Astrocyte (in vitro differentiated cells and primary cell): Measurements from ENCODE around the gene OR51I1. TPM values are rescaled to one million over a fixed set of nuclear protein-coding genes. Genes with fewer than 3 reads are reported as not detected.

Experiments
- DNase-seq: peaks from one replicate; pipeline ENCODE4 v3.0.0-alpha.2; 2010; ENCODE audit warnings: low read depth
- FAIRE-seq: peaks from 2 replicates; lab custom pipeline; 2011; peaks lifted over from hg19 to GRCh38; lab: Jason Lieb, UNC
- H2AFZ ChIP-seq: 2 replicates; pipeline ENCODE4 v1.6.0; 2012; ENCODE audit warnings: low read depth, low read length, inconsistent platforms
- H3K27ac ChIP-seq: 2 replicates; pipeline ENCODE4 v1.5.1; 2011; ENCODE audit warnings: low read depth, low read length, inconsistent platforms
- H3K27me3 ChIP-seq: 2 replicates; pipeline ENCODE4 v1.6.0; 2011; ENCODE audit warnings: low read length, inconsistent platforms; ENCODE audit not compliant: insufficient read depth
- H3K36me3 ChIP-seq: 2 replicates; pipeline ENCODE4 v1.5.1; 2011; ENCODE audit warnings: low read length, inconsistent platforms; ENCODE audit not compliant: insufficient read depth
- H3K4me1 ChIP-seq: 2 replicates; pipeline ENCODE4 v1.5.1; 2011; ENCODE audit warnings: low read length, inconsistent platforms; ENCODE audit not compliant: insufficient read depth
- H3K4me2 ChIP-seq: 2 replicates; pipeline ENCODE4 v1.6.0; 2012; ENCODE audit warnings: low read length, inconsistent platforms
- H3K4me3 ChIP-seq: 2 replicates; pipeline ENCODE4 v1.5.1; 2011; ENCODE audit warnings: low read depth, mild to moderate bottlenecking, low read length, inconsistent platforms; ENCODE audit not compliant: insufficient read depth
- H3K79me2 ChIP-seq: 2 replicates; pipeline ENCODE4 v1.6.0; 2012; ENCODE audit warnings: mild to moderate bottlenecking, low read length, inconsistent platforms; ENCODE audit not compliant: insufficient read depth
- H3K9ac ChIP-seq: 2 replicates; pipeline ENCODE4 v1.6.0; 2012; ENCODE audit warnings: mild to moderate bottlenecking, low read length, inconsistent platforms
- H3K9me3 ChIP-seq: 2 replicates; pipeline ENCODE4 v1.5.1; 2012; ENCODE audit warnings: low read depth, mild to moderate bottlenecking, low read length, inconsistent platforms; ENCODE audit not compliant: insufficient read depth
- H4K20me1 ChIP-seq: 2 replicates; pipeline ENCODE4 v1.6.0; 2012; ENCODE audit warnings: low read length, inconsistent platforms; ENCODE audit not compliant: insufficient read depth
- H3K27ac Mint-ChIP-seq: one replicate; pipeline ENCODE4 v1.8.0; 2021; ENCODE audit warnings: mild to moderate bottlenecking, mixed read lengths; ENCODE audit not compliant: unreplicated experiment
- H3K27me3 Mint-ChIP-seq: one replicate; pipeline ENCODE4 v1.8.0; 2021; ENCODE audit warnings: low read depth, mixed read lengths; ENCODE audit not compliant: unreplicated experiment
- H3K36me3 Mint-ChIP-seq: one replicate; pipeline ENCODE4 v1.8.0; 2021; ENCODE audit warnings: low read depth, mixed read lengths; ENCODE audit not compliant: unreplicated experiment
- H3K4me1 Mint-ChIP-seq: one replicate; pipeline ENCODE4 v1.8.0; 2021; ENCODE audit warnings: low read depth, mixed read lengths; ENCODE audit not compliant: unreplicated experiment
- H3K4me3 Mint-ChIP-seq: one replicate; pipeline ENCODE4 v1.8.0; 2021; ENCODE audit warnings: mild to moderate bottlenecking, moderate library complexity, mixed read lengths; ENCODE audit not compliant: unreplicated experiment
- H3K9me3 Mint-ChIP-seq: one replicate; pipeline ENCODE4 v1.8.0; 2021; ENCODE audit warnings: mild to moderate bottlenecking, mixed read lengths; ENCODE audit not compliant: unreplicated experiment
- CTCF ChIP-seq: IDR thresholded peaks from 2 replicates; pipeline ENCODE4 v1.5.1; 2011; ENCODE audit warnings: low read depth, mild to moderate bottlenecking, inconsistent platforms, low read length, moderate library complexity; ENCODE audit not compliant: insufficient read depth
- EZH2 ChIP-seq: IDR thresholded peaks from 2 replicates; pipeline ENCODE4 v1.6.1; 2012; ENCODE audit warnings: mild to moderate bottlenecking, low read length, inconsistent platforms; ENCODE audit not compliant: insufficient read depth
- total RNA-seq: library from RNA; stranded (reverse); gene quantifications from 2 replicates; pipeline ENCODE4 v1.2.1, GENCODE V29; 2021

The OR51I1 gene
- total RNA-seq, 1 donor from 2014 or later, result not detected

- Mint-ChIP-seq H3K27ac (no peak overlapping the region), H3K4me3 (no peak overlapping the region), H3K4me1 (peaks cover 3% of the 10 kb centered on the region), H3K36me3 (no peaks in the 10 kb centered on the region), H3K27me3 (no peaks in the 10 kb centered on the region), H3K9me3 (peaks cover 2% of the 10 kb centered on the region)
- no peak overlapping the region for H2AFZ ChIP-seq
- H3K4me3 ChIP-seq, result no peak overlapping the region
- H3K4me2 ChIP-seq, result no peak overlapping the region
- no peaks in the 10 kb centered on the region for H3K4me1 ChIP-seq
- FAIRE-seq, result no peak
- H3K9ac ChIP-seq, result no peak overlapping the region
- no peaks in the 10 kb centered on the region for H4K20me1 ChIP-seq
- no peak for DNase-seq
- no peaks in the 10 kb centered on the region for H3K79me2 ChIP-seq
- no peak overlapping the region for H3K27ac ChIP-seq
- TF ChIP-seq EZH2, result no peak
- TF ChIP-seq CTCF, result no peak
- no peaks in the 10 kb centered on the region for H3K36me3 ChIP-seq
- no peaks in the 10 kb centered on the region for H3K9me3 ChIP-seq
- H3K27me3 ChIP-seq, result no peaks in the 10 kb centered on the region
These were observed 47.6 kb upstream of the OR51I1 start for GRCh38 chr11:5488798-5489399.

GRCh38 chr11:5488385-5488784, 47.1 kb upstream of the OR51I1 start, which contains the start of gene OR52D1:
OR52D1 (plus strand) TSS chr11:5488685; CDS start chr11:5488707, 22 bp downstream.
- Histone ChIP-seq H2AFZ (no peak within 1 kb of the TSS), H3K79me2 (no peaks in the 10 kb centered on the region), H3K4me1 (no peaks in the 10 kb centered on the region), H3K27me3 (no peaks in the 10 kb centered on the region), H3K27ac (no peak within 1 kb of the TSS), H3K4me2 (no peak within 1 kb of the TSS), H3K4me3 (no peak within 1 kb of the TSS), H4K20me1 (no peaks in the 10 kb centered on the region), H3K9ac (no peak within 1 kb of the TSS), H3K9me3 (no peaks in the 10 kb centered on the region), H3K36me3 (no peaks in the 10 kb centered on the region)
- Mint-ChIP-seq H3K36me3 (no peaks in the 10 kb centered on the region), H3K27ac (no peak within 1 kb of the TSS), H3K27me3 (no peaks in the 10 kb centered on the region), H3K4me3 (no peak within 1 kb of the TSS), H3K9me3 (peaks cover 2% of the 10 kb centered on the region), H3K4me1 (peaks cover 3% of the 10 kb centered on the region)
- no peak for FAIRE-seq
- TF ChIP-seq CTCF, result no peak
- TF ChIP-seq EZH2, result no peak
- DNase-seq, result no peak

- no peaks in the 10 kb centered on the region for H3K36me3 ChIP-seq
- no peaks in the 10 kb centered on the region for H3K4me1 ChIP-seq
- H3K27ac ChIP-seq, result no peak overlapping the region
- H3K79me2 ChIP-seq, result no peaks in the 10 kb centered on the region
- Mint-ChIP-seq H3K4me3 (no peak overlapping the region), H3K36me3 (no peaks in the 10 kb centered on the region), H3K27me3 (no peaks in the 10 kb centered on the region), H3K9me3 (no peaks in the 10 kb centered on the region), H3K4me1 (peaks cover 3% of the 10 kb centered on the region), H3K27ac (no peak overlapping the region)
- H3K27me3 ChIP-seq, result no peaks in the 10 kb centered on the region
- no peaks in the 10 kb centered on the region for H3K9me3 ChIP-seq
- no peak for FAIRE-seq
- no peak for DNase-seq
- no peak overlapping the region for H3K4me3 ChIP-seq
- no peak overlapping the region for H2AFZ ChIP-seq
- no peak overlapping the region for H3K4me2 ChIP-seq
- no peaks in the 10 kb centered on the region for H4K20me1 ChIP-seq
- H3K9ac ChIP-seq, result no peak overlapping the region
- no peak for TF ChIP-seq CTCF
These were observed 45.1 kb upstream of the OR51I1 start for GRCh38 chr11:5486421-5486820.
